NCI-H146 treated with DMSO at 0.1 percent for 48 hours (cell line): Measurements from ENCODE around the gene ATP6V1G2.
"Not testable (repeated sequence)": the region's sequence is repeated elsewhere in the genome, so short reads cannot be mapped to it uniquely, and the experiment has no call there.

Source experiments
- DNase-seq: peaks from one replicate; lab custom pipeline; 2025; ENCODE audit not compliant: unreplicated experiment; lab: John Stamatoyannopoulos, UW

The ATP6V1G2 gene

GRCh38 chr6:31529329-31530150 is 16.9 kb downstream of the ATP6V1G2 start:
- no peak for DNase-seq

GRCh38 chr6:31528821-31529328 is 17.5 kb downstream of the ATP6V1G2 start, which contains the start of gene MCCD1:
MCCD1 (plus strand) TSS chr6:31528962; CDS start chr6:31529015, 53 bp downstream.
- no peak for DNase-seq

- no peak for DNase-seq
Observed at GRCh38 chr6:31528307-31528777, 18.1 kb downstream of the ATP6V1G2 start.

- DNase-seq: no peak
Observed at GRCh38 chr6:31525932-31526591, 20.3 kb downstream of the ATP6V1G2 start.

GRCh38 chr6:31525553-31525931 is 20.9 kb downstream of the ATP6V1G2 start:
- DNase-seq: no peak

- no peak for DNase-seq
Observed at GRCh38 chr6:31521835-31522234, 24.6 kb downstream of the ATP6V1G2 start.

- no peak for DNase-seq
Observed at GRCh38 chr6:31513456-31514165, 32.8 kb downstream of the ATP6V1G2 start.

- DNase-seq: no peak
Observed at GRCh38 chr6:31510007-31510406, 36.4 kb downstream of the ATP6V1G2 start.

GRCh38 chr6:31509036-31509435 is 37.4 kb downstream of the ATP6V1G2 start:
- DNase-seq: not testable (repeated sequence)

- DNase-seq: no peak
Observed at GRCh38 chr6:31502586-31502985, 43.8 kb downstream of the ATP6V1G2 start.

- not testable (repeated sequence) for DNase-seq
Observed at GRCh38 chr6:31499648-31500047, 46.8 kb downstream of the ATP6V1G2 start.

- no peak for DNase-seq
Observed at GRCh38 chr6:31498748-31499147, 47.7 kb downstream of the ATP6V1G2 start.

- DNase-seq: peak; percentile 12
Observed at GRCh38 chr6:31497531-31498476, 48.6 kb downstream of the ATP6V1G2 start, which contains the start of gene MICB. MICB (plus strand) TSS chr6:31498145; CDS start chr6:31498194, 49 bp downstream.

- DNase-seq: not testable (repeated sequence)
Observed at GRCh38 chr6:31496826-31497225, 49.6 kb downstream of the ATP6V1G2 start.

- DNase-seq: no peak
Observed at GRCh38 chr6:31495580-31495979, 50.8 kb downstream of the ATP6V1G2 start.
